ENCODE data around the gene DIPK1B. TPM values are rescaled to one million over a fixed set of nuclear protein-coding genes. Genes with fewer than 3 reads are reported as not detected.

Gene DIPK1B
- total and polyA plus RNA-seq, 7 experiments from 2014 or later = 0.11 to 1.6 (median 0.46) TPM; not detected in 2

DNA sequence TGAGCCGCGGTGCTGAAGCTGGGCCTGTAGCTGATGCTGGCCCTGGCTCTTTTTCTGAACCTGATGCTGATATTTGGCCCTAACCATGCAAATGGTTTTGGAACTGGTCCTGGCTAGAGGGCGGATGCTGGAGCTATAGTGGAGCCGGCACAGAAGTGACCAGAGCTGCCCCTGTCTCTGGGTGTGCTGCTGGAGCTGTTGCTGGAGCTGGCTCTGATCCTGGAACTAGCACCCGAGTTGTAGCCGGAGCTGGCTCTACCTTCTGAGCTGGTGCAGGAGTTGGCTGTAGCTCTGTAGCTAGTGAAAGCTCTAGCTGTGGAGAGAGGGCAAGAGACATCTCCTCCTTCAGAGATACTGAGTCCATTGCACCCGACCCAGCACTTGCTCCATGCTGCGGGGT, 17.6 kb downstream of the DIPK1B start:
- Mint-ChIP-seq H3K4me1 (peaks cover 12 to 28% (median 21%) of the 10 kb centered on the region in 7 donors), H3K36me3 (peaks cover 0 to 9% (median 7%) of the 10 kb centered on the region in 5 donors), H3K27ac (peak overlapping the region in 1 of 9 donors; percentile 84), H3K4me3 (peak overlapping the region; percentile 30 to 99 (median 48)), H3K27me3 (peaks cover 0 to 5% (median 0%) of the 10 kb centered on the region in 5 donors), H3K9me3 (peaks cover 0 to 6% (median 0%) of the 10 kb centered on the region in 11 donors)
- DNase-seq (no peak), ATAC-seq (no peak)
- no peak overlapping the region for H3K4me3 ChIP-seq (ENCODE audit: low read length)
- CTCF ChIA-PET = interaction anchor here (0.9 to 2.7 kb wide), 4 partner anchors 12 to 317 kb away, joined by 3 to 8 read pairs (median 3); no protein-coding TSS in a partner anchor
- H3K4me1 ChIP-seq (ENCODE audit: control insufficient read depth in 2 of 2, insufficient read depth in 2 of 2, low read length in 2 of 2) = peaks cover 16 to 17% of the 10 kb centered on the region in 2 donors
- no peak overlapping the region for H3K27ac ChIP-seq (ENCODE audit: low read depth, low read length)
- no peaks in the 10 kb centered on the region for H3K27me3 ChIP-seq (ENCODE audit: control insufficient read depth in 2 of 2, insufficient read depth in 2 of 2, low read length in 2 of 2)
- intact Hi-C loops (cut with micrococcal nuclease) = loop anchor here (2.0 to 5.0 kb wide), 5 partner anchors 29 to 248 kb away; partner anchors contain the start of genes AGPAT2 (in 2 of the 2), NOTCH1 (in 1 of the 2) and SEC16A (in 1 of the 2)
- H3K36me3 ChIP-seq (ENCODE audit: control insufficient read depth in 2 of 3, insufficient read depth in 3 of 3, low read length in 3 of 3) = peaks cover 9 to 14% (median 13%) of the 10 kb centered on the region in 3 experiments
- POLR2A ChIA-PET = interaction anchor here (3.8 kb wide), 2 partner anchors 12 to 30 kb away, joined by 14 to 19 read pairs; no protein-coding TSS in a partner anchor
- H3K9me3 ChIP-seq (ENCODE audit: control insufficient read depth in 2 of 3, low read length in 3 of 3) = no peaks in the 10 kb centered on the region

DNA sequence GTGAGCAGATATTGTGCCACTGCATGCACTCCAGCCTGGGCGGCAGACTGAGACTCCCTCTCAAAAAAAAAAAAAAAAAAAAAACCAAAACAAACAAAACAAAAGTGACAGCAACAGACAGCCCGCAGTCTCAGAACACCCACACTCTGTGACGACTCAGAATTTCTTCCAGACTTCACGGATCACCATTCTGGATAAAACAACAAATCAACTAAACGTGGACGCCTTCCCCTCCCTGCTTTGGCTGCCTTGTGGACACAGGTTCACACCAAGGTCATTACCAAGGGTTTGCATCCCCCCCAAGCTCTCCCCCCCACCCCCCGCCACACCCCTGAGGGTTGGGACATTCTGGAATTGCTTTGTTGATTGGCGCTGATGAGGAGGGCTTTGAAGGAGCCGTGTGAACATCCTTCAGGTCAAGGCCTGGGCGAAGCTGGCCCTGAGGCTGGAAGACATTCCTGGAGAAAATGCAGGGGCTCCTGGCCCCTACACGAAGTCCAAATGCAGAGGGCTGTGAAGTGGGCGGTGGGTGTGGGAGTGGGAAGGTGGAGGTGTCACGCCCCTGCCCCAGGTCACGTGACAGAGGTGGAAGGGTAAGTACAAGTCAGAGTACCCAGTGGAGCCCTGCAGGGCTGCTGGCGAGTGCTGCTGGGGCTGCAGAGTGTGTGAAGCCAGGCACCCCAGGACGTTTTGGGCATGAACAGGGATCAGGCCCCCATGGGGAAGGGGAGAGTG, 20.2 kb downstream of the DIPK1B start:
- intact Hi-C loops (cut with micrococcal nuclease) = no loop called here
- ATAC-seq (no peak), DNase-seq (no peak)
- no peaks in the 10 kb centered on the region for H3K36me3 Mint-ChIP-seq
- CTCF ChIA-PET = no interaction called here
- no peak overlapping the region for H3K4me3 ChIP-seq (ENCODE audit: low read length)
- no peak overlapping the region for H3K27ac Mint-ChIP-seq
- peaks cover 0 to 11% (median under 1%) of the 10 kb centered on the region in 7 donors for H3K4me1 Mint-ChIP-seq
- H3K4me1 ChIP-seq (ENCODE audit: control insufficient read depth in 2 of 2, insufficient read depth in 2 of 2, low read length in 2 of 2) = no peaks in the 10 kb centered on the region
- H3K27ac ChIP-seq (ENCODE audit: low read depth, low read length) = no peak overlapping the region
- H3K27me3 Mint-ChIP-seq = peaks cover 0 to 5% (median 0%) of the 10 kb centered on the region in 5 donors
- POLR2A ChIA-PET = no interaction called here
- H3K27me3 ChIP-seq (ENCODE audit: control insufficient read depth in 2 of 2, insufficient read depth in 2 of 2, low read length in 2 of 2) = no peaks in the 10 kb centered on the region
- H3K4me3 Mint-ChIP-seq = no peak overlapping the region
- peaks cover 0 to 1% (median 0%) of the 10 kb centered on the region in 11 donors for H3K9me3 Mint-ChIP-seq
- no peaks in the 10 kb centered on the region for H3K36me3 ChIP-seq (ENCODE audit: control insufficient read depth in 2 of 3, insufficient read depth in 3 of 3, low read length in 3 of 3)
- H3K9me3 ChIP-seq (ENCODE audit: control insufficient read depth in 2 of 3, low read length in 3 of 3) = no peaks in the 10 kb centered on the region

DNA sequence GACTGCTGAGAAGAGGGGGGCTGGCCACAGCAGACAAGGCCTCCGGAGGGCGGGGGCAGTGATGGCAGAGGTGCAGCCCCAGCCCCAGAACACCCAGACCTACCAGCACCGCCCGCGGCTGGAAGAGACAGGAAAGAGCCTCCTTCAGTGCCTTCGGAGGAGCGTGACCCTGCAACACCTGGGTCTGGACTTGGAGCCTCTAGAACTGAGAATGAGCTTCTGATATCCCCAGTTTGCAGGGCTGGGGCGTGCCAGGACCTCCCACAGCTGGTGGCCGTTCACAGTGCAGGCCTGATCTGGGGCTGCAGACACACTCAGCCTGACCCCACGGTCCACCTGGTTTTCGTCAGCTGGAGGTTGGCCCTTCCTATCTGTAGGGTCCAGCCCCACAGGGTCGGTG, 21.2 kb downstream of the DIPK1B start:
- Mint-ChIP-seq H3K27ac (no peak overlapping the region), H3K9me3 (no peaks in the 10 kb centered on the region), H3K36me3 (no peaks in the 10 kb centered on the region), H3K4me1 (peaks cover 0 to 10% (median 0%) of the 10 kb centered on the region in 7 donors), H3K4me3 (no peak overlapping the region), H3K27me3 (peaks cover 0 to 6% (median 0%) of the 10 kb centered on the region in 5 donors)
- DNase-seq = no peak
- no peaks in the 10 kb centered on the region for H3K36me3 ChIP-seq (ENCODE audit: control insufficient read depth in 2 of 3, insufficient read depth in 3 of 3, low read length in 3 of 3)
- ATAC-seq = no peak
- H3K4me1 ChIP-seq (ENCODE audit: control insufficient read depth in 2 of 2, insufficient read depth in 2 of 2, low read length in 2 of 2) = no peaks in the 10 kb centered on the region
- intact Hi-C loops (cut with micrococcal nuclease) = no loop called here
- CTCF ChIA-PET = no interaction called here
- POLR2A ChIA-PET = no interaction called here
- H3K9me3 ChIP-seq (ENCODE audit: control insufficient read depth in 2 of 3, low read length in 3 of 3) = no peaks in the 10 kb centered on the region
- H3K4me3 ChIP-seq (ENCODE audit: low read length) = no peak overlapping the region
- H3K27ac ChIP-seq (ENCODE audit: low read depth, low read length) = no peak overlapping the region
- no peaks in the 10 kb centered on the region for H3K27me3 ChIP-seq (ENCODE audit: control insufficient read depth in 2 of 2, insufficient read depth in 2 of 2, low read length in 2 of 2)

DNA sequence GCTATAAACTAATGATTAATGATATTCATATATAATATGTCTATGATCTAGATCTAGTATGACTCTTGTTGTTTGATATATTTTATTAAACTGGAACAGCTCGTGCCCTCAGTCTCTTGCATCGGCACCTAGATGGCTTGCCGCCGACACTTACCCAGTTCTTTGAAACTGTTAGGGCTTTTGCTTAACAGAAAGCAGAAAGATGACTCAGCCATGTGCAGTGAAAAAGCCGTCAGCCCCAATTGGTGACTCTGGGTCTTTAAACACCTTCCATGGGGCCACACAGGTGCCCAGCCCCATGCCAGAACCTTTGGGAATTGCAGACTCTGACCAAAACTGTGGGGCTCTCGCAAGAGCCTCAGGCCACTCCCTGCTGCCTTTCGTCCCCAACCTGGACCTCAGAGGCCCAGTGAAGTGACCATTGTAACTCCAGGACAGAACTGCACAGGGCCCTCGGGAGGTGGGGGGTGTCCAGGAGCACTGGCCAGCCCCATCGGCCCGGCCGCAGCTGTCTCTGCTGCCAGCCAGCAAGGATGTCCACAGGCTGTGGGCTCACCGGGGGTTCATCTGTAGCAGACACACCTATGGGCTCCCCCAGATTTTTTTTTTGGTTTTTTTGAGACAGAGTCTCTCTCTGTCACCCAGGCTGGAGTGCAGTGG, 22.6 kb downstream of the DIPK1B start:
- Mint-ChIP-seq H3K27ac (no peak overlapping the region), H3K36me3 (no peaks in the 10 kb centered on the region), H3K4me1 (peaks cover 0 to 3% (median 0%) of the 10 kb centered on the region in 7 donors), H3K9me3 (no peaks in the 10 kb centered on the region), H3K4me3 (no peak overlapping the region), H3K27me3 (peaks cover 0 to 4% (median 0%) of the 10 kb centered on the region in 5 donors)
- Histone ChIP-seq H3K36me3 (ENCODE audit: control insufficient read depth in 2 of 3, insufficient read depth in 3 of 3, low read length in 3 of 3) (no peaks in the 10 kb centered on the region), H3K9me3 (ENCODE audit: control insufficient read depth in 2 of 3, low read length in 3 of 3) (no peaks in the 10 kb centered on the region), H3K4me3 (ENCODE audit: low read length) (no peak overlapping the region), H3K27me3 (ENCODE audit: control insufficient read depth in 2 of 2, insufficient read depth in 2 of 2, low read length in 2 of 2) (no peaks in the 10 kb centered on the region), H3K27ac (ENCODE audit: low read depth, low read length) (no peak overlapping the region), H3K4me1 (ENCODE audit: control insufficient read depth in 2 of 2, insufficient read depth in 2 of 2, low read length in 2 of 2) (no peaks in the 10 kb centered on the region)
- ChIA-PET POLR2A (no interaction called here), CTCF (no interaction called here)
- intact Hi-C loops (cut with micrococcal nuclease) = no loop called here
- DNase-seq (no peak), ATAC-seq (no peak)

DNA sequence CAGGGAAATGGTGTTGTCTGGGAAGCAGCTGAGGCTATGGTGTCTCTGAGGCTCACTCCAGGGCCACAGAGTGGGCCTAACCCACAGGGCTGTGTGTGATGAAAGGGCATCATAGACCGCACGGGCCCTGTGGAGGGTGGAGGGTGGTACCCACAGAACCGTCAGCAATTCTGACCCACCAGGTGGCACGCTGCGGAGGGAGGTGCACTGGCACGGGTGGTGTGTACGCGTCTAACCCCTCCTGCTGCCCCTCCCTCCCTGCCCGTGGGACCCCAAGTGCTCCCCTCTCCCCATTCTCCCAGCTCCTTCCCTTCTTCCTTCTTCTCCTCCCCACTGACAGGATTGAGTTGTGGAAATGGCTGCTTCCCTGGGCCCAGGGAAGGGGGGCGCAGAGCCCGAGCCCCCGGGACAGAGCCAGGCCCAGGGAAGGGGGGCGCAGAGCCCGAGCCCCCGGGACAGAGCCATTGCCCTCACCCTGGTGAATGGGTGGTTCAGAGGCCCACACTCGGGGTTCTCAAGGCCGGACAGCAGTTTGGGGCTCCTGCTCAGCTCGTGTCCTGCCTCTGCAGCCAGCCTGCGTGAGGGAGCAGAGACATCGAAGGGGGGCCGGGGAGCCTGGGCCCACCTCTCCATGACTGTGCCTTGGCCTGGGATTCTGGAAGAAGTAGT, 23.6 kb downstream of the DIPK1B start:
- no peaks in the 10 kb centered on the region for H3K9me3 ChIP-seq (ENCODE audit: control insufficient read depth in 2 of 3, low read length in 3 of 3)
- no peak for DNase-seq
- ChIA-PET CTCF (interaction anchor here (0.6 kb wide), 1 partner anchor 420 kb away, joined by 3 read pairs; no protein-coding TSS in a partner anchor), POLR2A (no interaction called here)
- no peaks in the 10 kb centered on the region for H3K4me1 ChIP-seq (ENCODE audit: control insufficient read depth in 2 of 2, insufficient read depth in 2 of 2, low read length in 2 of 2)
- H3K36me3 ChIP-seq (ENCODE audit: control insufficient read depth in 2 of 3, insufficient read depth in 3 of 3, low read length in 3 of 3) = no peaks in the 10 kb centered on the region
- Mint-ChIP-seq H3K27ac (no peak overlapping the region), H3K9me3 (no peaks in the 10 kb centered on the region), H3K36me3 (no peaks in the 10 kb centered on the region), H3K4me3 (no peak overlapping the region), H3K27me3 (peaks cover 0 to 4% (median 0%) of the 10 kb centered on the region in 5 donors), H3K4me1 (peaks cover 0 to 3% (median 0%) of the 10 kb centered on the region in 7 donors)
- H3K4me3 ChIP-seq (ENCODE audit: low read length) = no peak overlapping the region
- no peaks in the 10 kb centered on the region for H3K27me3 ChIP-seq (ENCODE audit: control insufficient read depth in 2 of 2, insufficient read depth in 2 of 2, low read length in 2 of 2)
- intact Hi-C loops (cut with micrococcal nuclease) = no loop called here
- no peak overlapping the region for H3K27ac ChIP-seq (ENCODE audit: low read depth, low read length)
- ATAC-seq = no peak

DNA sequence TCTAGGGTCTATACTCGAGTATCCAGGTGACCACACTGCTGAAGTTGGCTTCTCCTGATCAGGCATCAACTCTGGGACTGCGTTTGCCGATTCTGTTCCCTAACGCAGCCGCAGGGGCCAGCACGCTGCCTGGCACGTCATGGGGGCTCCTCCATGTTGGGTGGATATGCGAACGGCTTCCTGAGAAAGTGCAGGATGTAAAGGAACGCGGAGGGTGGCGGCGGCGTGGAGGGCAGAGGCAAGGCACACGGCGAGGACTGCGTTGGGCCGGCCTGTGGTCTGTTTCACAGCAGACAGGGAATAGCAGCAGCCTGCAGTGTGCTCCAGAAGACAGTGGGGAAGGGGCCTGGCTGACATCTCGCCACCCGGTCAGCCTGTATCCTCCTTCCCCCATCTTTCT, 26.6 kb downstream of the DIPK1B start:
- Histone ChIP-seq H3K27me3 (ENCODE audit: control insufficient read depth in 2 of 2, insufficient read depth in 2 of 2, low read length in 2 of 2) (no peaks in the 10 kb centered on the region), H3K9me3 (ENCODE audit: control insufficient read depth in 2 of 3, low read length in 3 of 3) (no peaks in the 10 kb centered on the region), H3K4me1 (ENCODE audit: control insufficient read depth in 2 of 2, insufficient read depth in 2 of 2, low read length in 2 of 2) (no peaks in the 10 kb centered on the region), H3K27ac (ENCODE audit: low read depth, low read length) (no peak overlapping the region), H3K4me3 (ENCODE audit: low read length) (no peak overlapping the region), H3K36me3 (ENCODE audit: control insufficient read depth in 2 of 3, insufficient read depth in 3 of 3, low read length in 3 of 3) (no peaks in the 10 kb centered on the region)
- H3K4me3 Mint-ChIP-seq = peak overlapping the region in 1 of 10 donors; percentile 50
- no peaks in the 10 kb centered on the region for H3K36me3 Mint-ChIP-seq
- H3K4me1 Mint-ChIP-seq = peaks cover 0 to 4% (median 0%) of the 10 kb centered on the region in 7 donors
- ATAC-seq (no peak), DNase-seq (no peak)
- H3K27me3 Mint-ChIP-seq = peaks cover 0 to 7% (median 0%) of the 10 kb centered on the region in 5 donors
- intact Hi-C loops (cut with micrococcal nuclease) = no loop called here
- H3K27ac Mint-ChIP-seq = no peak overlapping the region
- ChIA-PET POLR2A (no interaction called here), CTCF (no interaction called here)
- no peaks in the 10 kb centered on the region for H3K9me3 Mint-ChIP-seq
